Measurements from ENCODE around the gene FAM83G. TPM values are rescaled to one million over a fixed set of nuclear protein-coding genes. Genes with fewer than 3 reads are reported as not detected.

FAM83G gene
- total RNA-seq, 1 donor from 2014 or later: 48.7 TPM

DNA sequence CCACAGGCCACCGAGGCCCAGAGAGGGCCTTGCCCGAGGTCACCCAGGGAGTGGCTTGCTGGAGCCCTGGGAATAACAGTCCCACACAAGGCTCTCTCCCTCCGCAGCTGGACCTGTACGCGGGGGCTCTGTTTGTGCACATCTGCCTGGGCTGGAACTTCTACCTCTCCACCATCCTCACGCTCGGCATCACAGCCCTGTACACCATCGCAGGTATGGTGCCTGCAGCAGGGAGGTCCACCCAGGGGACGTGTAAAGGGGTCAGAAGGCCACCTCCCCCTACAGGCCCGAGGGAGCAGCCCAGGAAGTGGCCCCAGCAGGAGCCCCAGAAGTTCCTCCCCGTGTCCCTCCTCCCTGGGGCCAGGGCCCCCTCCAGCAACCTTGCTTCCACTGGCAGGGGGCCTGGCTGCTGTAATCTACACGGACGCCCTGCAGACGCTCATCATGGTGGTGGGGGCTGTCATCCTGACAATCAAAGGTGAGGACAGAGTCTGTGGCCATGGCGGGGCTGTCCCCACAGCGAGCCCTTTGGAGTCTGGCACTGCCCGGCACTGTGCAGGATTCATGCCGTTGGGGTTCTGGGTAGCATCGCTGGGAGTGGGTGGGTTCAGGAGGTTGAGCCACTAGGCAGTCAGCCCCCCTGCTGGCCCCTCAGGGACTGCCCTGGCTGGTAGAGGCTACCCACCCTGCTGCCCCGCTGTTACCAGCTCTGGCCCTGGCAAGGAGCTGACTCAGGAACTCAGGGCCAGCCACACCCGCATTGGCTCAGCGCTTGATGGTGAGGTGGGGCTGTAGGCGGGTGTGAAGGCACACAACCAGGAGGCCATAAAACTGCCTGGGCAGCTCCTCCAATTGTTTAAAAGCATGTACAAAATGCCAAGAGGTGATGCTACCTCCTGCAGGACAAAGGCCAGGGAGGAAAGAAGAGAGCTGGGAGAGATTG lies 35.3 kb downstream of the FAM83G start:
- Histone ChIP-seq H3K36me3 (ENCODE audit: control insufficient read depth, insufficient read depth, low read length) (peaks cover 2% of the 10 kb centered on the region), H3K27me3 (ENCODE audit: control insufficient read depth, insufficient read depth, low read length) (no peaks in the 10 kb centered on the region), H3K4me3 (ENCODE audit: low read depth, low read length) (no peak overlapping the region)
- no peak for DNase-seq (ENCODE audit: low read depth)
- TF ChIP-seq, protein P1, sequence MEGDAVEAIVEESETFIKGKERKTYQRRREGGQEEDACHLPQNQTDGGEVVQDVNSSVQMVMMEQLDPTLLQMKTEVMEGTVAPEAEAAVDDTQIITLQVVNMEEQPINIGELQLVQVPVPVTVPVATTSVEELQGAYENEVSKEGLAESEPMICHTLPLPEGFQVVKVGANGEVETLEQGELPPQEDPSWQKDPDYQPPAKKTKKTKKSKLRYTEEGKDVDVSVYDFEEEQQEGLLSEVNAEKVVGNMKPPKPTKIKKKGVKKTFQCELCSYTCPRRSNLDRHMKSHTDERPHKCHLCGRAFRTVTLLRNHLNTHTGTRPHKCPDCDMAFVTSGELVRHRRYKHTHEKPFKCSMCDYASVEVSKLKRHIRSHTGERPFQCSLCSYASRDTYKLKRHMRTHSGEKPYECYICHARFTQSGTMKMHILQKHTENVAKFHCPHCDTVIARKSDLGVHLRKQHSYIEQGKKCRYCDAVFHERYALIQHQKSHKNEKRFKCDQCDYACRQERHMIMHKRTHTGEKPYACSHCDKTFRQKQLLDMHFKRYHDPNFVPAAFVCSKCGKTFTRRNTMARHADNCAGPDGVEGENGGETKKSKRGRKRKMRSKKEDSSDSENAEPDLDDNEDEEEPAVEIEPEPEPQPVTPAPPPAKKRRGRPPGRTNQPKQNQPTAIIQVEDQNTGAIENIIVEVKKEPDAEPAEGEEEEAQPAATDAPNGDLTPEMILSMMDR (IDR thresholded peaks at IDR 0.05; ENCODE audit: insufficient read depth, low read length, poor library complexity, severe bottlenecking): no peak

DNA sequence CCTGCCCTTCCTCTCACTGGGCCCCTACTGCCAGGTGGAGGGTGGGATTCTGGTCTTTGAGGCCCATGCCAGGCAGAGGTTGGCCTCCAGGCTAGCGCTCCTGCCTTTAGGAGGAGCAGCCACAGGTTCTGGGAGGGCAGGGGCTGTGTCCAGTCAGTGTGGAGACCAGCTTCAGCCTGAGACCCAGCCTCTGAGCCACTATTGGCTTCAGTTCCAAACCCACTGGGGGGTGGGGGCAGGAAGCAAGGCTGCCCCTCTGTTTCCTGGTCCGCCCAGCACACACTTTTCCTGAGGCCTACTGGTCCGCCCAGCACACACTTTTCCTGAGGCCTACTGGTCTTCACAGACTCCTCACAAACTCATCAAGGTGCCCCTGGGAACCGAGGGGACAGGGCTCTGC lies 36.2 kb downstream of the FAM83G start:
- DNase-seq (ENCODE audit: low read depth): no peak
- no peaks in the 10 kb centered on the region for H3K27me3 ChIP-seq (ENCODE audit: control insufficient read depth, insufficient read depth, low read length)
- peaks cover under 1% of the 10 kb centered on the region for H3K36me3 ChIP-seq (ENCODE audit: control insufficient read depth, insufficient read depth, low read length)
- TF ChIP-seq, protein P1 (IDR thresholded peaks at IDR 0.05; ENCODE audit: insufficient read depth, low read length, poor library complexity, severe bottlenecking): no peak
- no peak overlapping the region for H3K4me3 ChIP-seq (ENCODE audit: low read depth, low read length)

DNA sequence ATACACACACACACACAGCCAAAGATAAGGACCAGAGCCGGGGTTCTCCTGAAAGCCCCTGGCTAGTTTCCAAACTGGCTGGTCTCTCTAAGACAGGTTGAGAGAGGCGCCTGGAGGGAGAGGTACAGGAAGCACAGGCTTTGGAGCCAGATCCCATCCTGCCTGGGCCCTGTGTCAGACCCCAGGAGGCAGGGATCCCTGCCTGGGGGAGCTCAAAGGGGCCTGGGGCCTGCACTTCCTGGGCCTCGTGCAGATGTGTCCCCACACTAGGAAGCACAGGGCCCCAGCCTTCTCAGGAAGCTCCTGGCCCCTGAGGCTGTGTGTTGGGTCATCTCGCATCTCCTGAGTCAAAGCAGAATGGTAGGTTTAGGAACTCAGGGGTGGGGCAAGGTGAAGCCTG lies 36.6 kb downstream of the FAM83G start:
- TF ChIP-seq, protein P1 (IDR thresholded peaks at IDR 0.05; ENCODE audit: insufficient read depth, low read length, poor library complexity, severe bottlenecking): no peak
- H3K4me3 ChIP-seq (ENCODE audit: low read depth, low read length): no peak overlapping the region
- no peaks in the 10 kb centered on the region for H3K27me3 ChIP-seq (ENCODE audit: control insufficient read depth, insufficient read depth, low read length)
- DNase-seq (ENCODE audit: low read depth): no peak
- H3K36me3 ChIP-seq (ENCODE audit: control insufficient read depth, insufficient read depth, low read length): no peaks in the 10 kb centered on the region

DNA sequence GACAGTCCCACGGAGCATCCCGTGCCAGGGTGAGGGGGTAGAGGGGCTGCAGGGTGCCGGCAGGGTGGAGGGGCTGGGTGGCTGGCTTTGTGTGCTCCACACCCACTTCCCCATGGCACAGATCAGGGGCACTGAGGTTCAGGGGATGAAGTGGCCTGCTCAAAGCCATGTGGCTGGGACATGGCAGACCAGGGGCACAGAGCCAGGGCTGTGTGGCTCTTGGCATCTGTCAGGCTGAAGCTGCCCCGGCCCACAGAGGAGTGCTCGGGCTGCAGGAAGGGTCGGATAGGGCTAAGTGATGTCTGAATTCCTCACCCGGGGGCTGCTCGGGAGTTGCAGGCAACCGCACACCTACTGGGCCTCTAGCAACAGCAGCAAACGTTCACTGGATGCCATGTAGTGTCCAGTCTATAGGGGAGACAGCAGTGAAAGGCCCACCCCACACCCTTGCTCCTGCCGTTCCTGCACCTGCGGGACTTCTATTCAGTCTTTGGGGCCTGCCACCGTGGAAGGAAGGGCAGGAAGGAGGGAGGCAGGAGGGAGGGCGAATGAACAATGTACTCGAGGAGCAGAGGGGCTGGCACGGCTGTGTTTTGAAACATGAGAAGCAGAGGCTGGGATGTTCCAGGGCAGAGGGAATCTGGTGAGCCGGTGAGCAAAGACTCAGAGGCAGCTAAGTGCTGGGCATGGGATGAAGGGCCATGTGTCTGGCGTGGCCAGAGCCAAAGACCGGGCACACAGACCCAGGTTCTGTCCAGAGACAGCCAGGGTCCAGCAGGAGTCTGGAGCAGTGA lies 37.5 kb downstream of the FAM83G start:
- no peak for DNase-seq (ENCODE audit: low read depth)
- Histone ChIP-seq H3K4me3 (ENCODE audit: low read depth, low read length) (no peak overlapping the region), H3K27me3 (ENCODE audit: control insufficient read depth, insufficient read depth, low read length) (no peaks in the 10 kb centered on the region), H3K36me3 (ENCODE audit: control insufficient read depth, insufficient read depth, low read length) (no peaks in the 10 kb centered on the region)
- TF ChIP-seq, protein P1 (IDR thresholded peaks at IDR 0.05; ENCODE audit: insufficient read depth, low read length, poor library complexity, severe bottlenecking): no peak

DNA sequence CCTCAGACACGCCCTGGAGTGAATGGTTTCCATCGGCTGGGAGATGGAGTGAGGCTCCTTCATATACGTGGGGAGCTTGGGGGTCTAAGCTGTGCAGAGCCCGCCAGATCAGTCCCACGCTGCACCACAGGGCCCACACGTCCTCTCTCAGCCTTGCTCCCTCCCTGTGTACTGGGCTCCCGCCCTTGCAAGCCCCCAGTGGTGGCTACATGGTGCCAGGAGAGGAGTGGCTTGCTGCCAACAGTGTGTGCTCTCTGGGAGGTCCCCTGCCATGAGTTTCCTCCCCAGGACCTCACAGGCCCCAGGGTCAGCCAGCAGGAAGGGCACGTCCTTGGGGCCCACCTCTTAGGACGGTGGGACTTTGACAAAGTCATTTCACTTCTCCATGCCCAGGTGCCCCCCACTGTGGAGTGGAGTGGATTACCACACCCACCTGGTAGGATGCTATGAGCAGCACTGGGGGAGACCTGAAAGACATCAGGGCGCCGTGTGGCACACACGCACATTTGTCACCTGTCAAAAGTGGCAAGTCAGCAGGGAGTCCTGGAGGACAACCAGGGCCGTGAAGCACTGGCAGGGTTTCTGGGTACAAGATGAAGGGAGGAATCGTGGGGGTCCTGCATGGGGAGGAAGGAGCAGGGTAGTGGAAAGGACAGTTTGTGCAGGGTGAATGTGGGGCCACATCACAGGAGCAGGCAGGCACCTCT lies 38.9 kb downstream of the FAM83G start:
- Histone ChIP-seq H3K4me3 (ENCODE audit: low read depth, low read length) (no peak overlapping the region), H3K27me3 (ENCODE audit: control insufficient read depth, insufficient read depth, low read length) (no peaks in the 10 kb centered on the region), H3K36me3 (ENCODE audit: control insufficient read depth, insufficient read depth, low read length) (no peaks in the 10 kb centered on the region)
- TF ChIP-seq, protein P1 (IDR thresholded peaks at IDR 0.05; ENCODE audit: insufficient read depth, low read length, poor library complexity, severe bottlenecking): no peak
- DNase-seq (ENCODE audit: low read depth): no peak
